Neural cell (in vitro differentiated cells): ENCODE results near the gene MRC2. TPM values are rescaled to one million over a fixed set of nuclear protein-coding genes. Genes with fewer than 3 reads are reported as not detected.

Source experiments
- H2AFZ ChIP-seq: fragments of 200-600, 300-800 bp; sonication (generic), shearing (Covaris generic); 2 replicates; pipeline ENCODE4 v1.6.0; 2014; ENCODE audit warnings: low read depth, mild to moderate bottlenecking, antibody characterized with exemption, low read length, moderate library complexity
- H3F3A ChIP-seq: fragments of 200-600 bp; shearing (Covaris generic); 2 replicates; pipeline ENCODE4 v1.6.1; 2016; ENCODE audit warnings: mild to moderate bottlenecking, moderate library complexity, mixed read lengths, antibody characterized with exemption, low read length; ENCODE audit not compliant: insufficient read depth, poor library complexity, severe bottlenecking
- H3K27ac ChIP-seq: fragments of 200-600, 300-800 bp; sonication (generic), shearing (Covaris generic); 2 replicates; pipeline ENCODE4 v1.5.1; 2014; ENCODE audit warnings: mild to moderate bottlenecking, low read length, moderate library complexity
- H3K27me3 ChIP-seq: fragments of 300-800, 200-600 bp; sonication (generic), shearing (Covaris generic); 2 replicates; pipeline ENCODE4 v1.6.0; 2014; ENCODE audit warnings: mild to moderate bottlenecking, low read depth, low read length, moderate library complexity; ENCODE audit not compliant: insufficient read depth
- H3K36me3 ChIP-seq: fragments of 300-800, 200-600 bp; sonication (generic), shearing (Covaris generic); 2 replicates; pipeline ENCODE4 v1.5.1; 2014; ENCODE audit warnings: mild to moderate bottlenecking, antibody characterized with exemption, low read length, moderate library complexity; ENCODE audit not compliant: insufficient read depth
- H3K4me2 ChIP-seq: fragments of 300-800, 200-600 bp; sonication (generic), shearing (Covaris generic); 2 replicates; pipeline ENCODE4 v1.6.0; 2014; ENCODE audit warnings: mild to moderate bottlenecking, low read length
- H3K4me3 ChIP-seq: fragments of 300-800, 200-600 bp; sonication (generic), shearing (Covaris generic); 2 replicates; pipeline ENCODE4 v1.5.1; 2014; ENCODE audit warnings: mild to moderate bottlenecking, low read length, moderate library complexity
- H3K79me2 ChIP-seq: fragments of 200-600 bp; shearing (Covaris generic); replicated peaks from 2 replicates; pipeline ENCODE4 v1.6.0; 2014; ENCODE audit warnings: mild to moderate bottlenecking, low read length, moderate library complexity; ENCODE audit not compliant: insufficient read depth
- H3K9ac ChIP-seq: fragments of 300-800, 200-600 bp; sonication (generic), shearing (Covaris generic); 2 replicates; pipeline ENCODE4 v1.6.1; 2016; ENCODE audit warnings: mild to moderate bottlenecking, low read length, mixed read lengths
- H3K9me2 ChIP-seq: fragments of 200-600 bp; shearing (Covaris generic); 2 replicates; pipeline ENCODE4 v1.6.1; 2016; ENCODE audit warnings: mild to moderate bottlenecking, low read length, mixed read lengths; ENCODE audit not compliant: insufficient read depth
- H3K9me3 ChIP-seq: fragments of 200-600, 300-800 bp; sonication (generic), shearing (Covaris generic); 2 replicates; pipeline ENCODE4 v1.6.1; 2016; ENCODE audit warnings: mild to moderate bottlenecking, mixed run types, low read length, moderate library complexity, mixed read lengths
- H4K20me1 ChIP-seq: fragments of 200-600 bp; shearing (Covaris generic); 2 replicates; pipeline ENCODE4 v1.6.1; 2016; ENCODE audit warnings: mild to moderate bottlenecking, mixed run types; ENCODE audit not compliant: insufficient read depth
- EP300 ChIP-seq: fragments of 450-650 bp; conservative IDR thresholded peaks from 2 replicates; pipeline ENCODE4 v1.6.1; 2014; ENCODE audit warnings: antibody characterized with exemption, mild to moderate bottlenecking, moderate library complexity; ENCODE audit not compliant: poor library complexity, severe bottlenecking
- EZH2 ChIP-seq: fragments of 200-600, 300-800 bp; shearing (Covaris generic), sonication (generic); IDR thresholded peaks from 2 replicates; pipeline ENCODE4 v1.6.1; 2014; ENCODE audit warnings: antibody characterized with exemption, low read length, borderline replicate concordance, mild to moderate bottlenecking; ENCODE audit not compliant: insufficient read depth, poor library complexity, severe bottlenecking
- MXI1 ChIP-seq: fragments of 450-650 bp; conservative IDR thresholded peaks from 2 replicates; pipeline ENCODE4 v1.6.1; 2014; ENCODE audit warnings: antibody characterized with exemption, mild to moderate bottlenecking; ENCODE audit not compliant: poor library complexity, severe bottlenecking
- POLR2AphosphoS5 ChIP-seq: IDR thresholded peaks from 2 replicates; pipeline ENCODE4 v1.6.1; 2012
- RAD21 ChIP-seq: fragments of 450-650 bp; conservative IDR thresholded peaks from 2 replicates; pipeline ENCODE4 v1.6.1; 2014; ENCODE audit warnings: antibody characterized with exemption, mild to moderate bottlenecking, moderate library complexity
- REST ChIP-seq: IDR thresholded peaks from 2 replicates; pipeline ENCODE4 v1.6.1; 2012; ENCODE audit warnings: borderline replicate concordance
- SMC3 ChIP-seq: fragments of 450-650 bp; conservative IDR thresholded peaks from 2 replicates; pipeline ENCODE4 v1.6.1; 2014; ENCODE audit warnings: antibody characterized with exemption, mild to moderate bottlenecking, moderate library complexity; ENCODE audit not compliant: poor library complexity
- TAF1 ChIP-seq: IDR thresholded peaks from 2 replicates; pipeline ENCODE4 v1.6.1; 2012; ENCODE audit warnings: low read depth
- polyA plus RNA-seq: library from polyadenylated mRNA; depleted of rRNA; stranded (reverse); fragments of >200 nt; gene quantifications from 2 replicates; pipeline ENCODE4 v1.2.3, GENCODE V29; 2014
- TF ChIP-seq, protein P1 (sequence below): fragments of 450-650 bp; IDR thresholded peaks from 2 replicates; pipeline ENCODE4 v1.5.1; 2014; ENCODE audit warnings: antibody characterized with exemption, mild to moderate bottlenecking, moderate library complexity; ENCODE audit not compliant: poor library complexity, severe bottlenecking

The MRC2 gene
- polyA plus RNA-seq, 1 donor from 2014 or later: 0.36 TPM

- no peaks in the 10 kb centered on the region for H3K9me2 ChIP-seq
- H3K79me2 ChIP-seq: no peaks in the 10 kb centered on the region
- H2AFZ ChIP-seq: no peak overlapping the region
- no peak overlapping the region for H3K4me2 ChIP-seq
- no peaks in the 10 kb centered on the region for H3K9me3 ChIP-seq
- no peak overlapping the region for H3K27ac ChIP-seq
- no peaks in the 10 kb centered on the region for H4K20me1 ChIP-seq
- no peak overlapping the region for H3K4me3 ChIP-seq
- no peak overlapping the region for H3K9ac ChIP-seq
- H3K27me3 ChIP-seq: no peaks in the 10 kb centered on the region
- H3K36me3 ChIP-seq: no peaks in the 10 kb centered on the region
- no peak for TF ChIP-seq MXI1
- TF ChIP-seq TAF1: no peak
- no peak for TF ChIP-seq EP300
- no peak for TF ChIP-seq POLR2AphosphoS5
- TF ChIP-seq, protein P1, sequence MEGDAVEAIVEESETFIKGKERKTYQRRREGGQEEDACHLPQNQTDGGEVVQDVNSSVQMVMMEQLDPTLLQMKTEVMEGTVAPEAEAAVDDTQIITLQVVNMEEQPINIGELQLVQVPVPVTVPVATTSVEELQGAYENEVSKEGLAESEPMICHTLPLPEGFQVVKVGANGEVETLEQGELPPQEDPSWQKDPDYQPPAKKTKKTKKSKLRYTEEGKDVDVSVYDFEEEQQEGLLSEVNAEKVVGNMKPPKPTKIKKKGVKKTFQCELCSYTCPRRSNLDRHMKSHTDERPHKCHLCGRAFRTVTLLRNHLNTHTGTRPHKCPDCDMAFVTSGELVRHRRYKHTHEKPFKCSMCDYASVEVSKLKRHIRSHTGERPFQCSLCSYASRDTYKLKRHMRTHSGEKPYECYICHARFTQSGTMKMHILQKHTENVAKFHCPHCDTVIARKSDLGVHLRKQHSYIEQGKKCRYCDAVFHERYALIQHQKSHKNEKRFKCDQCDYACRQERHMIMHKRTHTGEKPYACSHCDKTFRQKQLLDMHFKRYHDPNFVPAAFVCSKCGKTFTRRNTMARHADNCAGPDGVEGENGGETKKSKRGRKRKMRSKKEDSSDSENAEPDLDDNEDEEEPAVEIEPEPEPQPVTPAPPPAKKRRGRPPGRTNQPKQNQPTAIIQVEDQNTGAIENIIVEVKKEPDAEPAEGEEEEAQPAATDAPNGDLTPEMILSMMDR: no peak
- TF ChIP-seq REST: no peak
- no peak for TF ChIP-seq EZH2
- no peaks in the 10 kb centered on the region for H3F3A ChIP-seq
Measured at GRCh38 chr17:62666801-62667591, 39.5 kb downstream of the MRC2 start.

GRCh38 chr17:62668091-62668804 lies 40.8 kb downstream of the MRC2 start:
- H3K9ac ChIP-seq: no peak overlapping the region
- H3K9me2 ChIP-seq: no peaks in the 10 kb centered on the region
- H2AFZ ChIP-seq: no peak overlapping the region
- H3F3A ChIP-seq: no peaks in the 10 kb centered on the region
- TF ChIP-seq, protein P1: no peak
- TF ChIP-seq MXI1 (no peak), EP300 (no peak), EZH2 (no peak), RAD21 (no peak), TAF1 (no peak), SMC3 (no peak), REST (no peak)
- no peaks in the 10 kb centered on the region for H3K79me2 ChIP-seq
- no peak overlapping the region for H3K27ac ChIP-seq
- no peaks in the 10 kb centered on the region for H3K36me3 ChIP-seq
- no peak overlapping the region for H3K4me3 ChIP-seq
- no peaks in the 10 kb centered on the region for H4K20me1 ChIP-seq
- no peak overlapping the region for H3K4me2 ChIP-seq
- no peaks in the 10 kb centered on the region for H3K9me3 ChIP-seq
- H3K27me3 ChIP-seq: no peaks in the 10 kb centered on the region
